NCI-H526 (cell line): Measurements from ENCODE around the gene ARMC9.
"Not testable (repeated sequence)": the region's sequence is repeated elsewhere in the genome, so short reads cannot be mapped to it uniquely, and the experiment has no call there.

Source experiments
- DNase-seq, 2 experiments: peaks; one replicate each; lab custom pipeline; 2025; lab: John Stamatoyannopoulos, UW

Gene ARMC9

DNA sequence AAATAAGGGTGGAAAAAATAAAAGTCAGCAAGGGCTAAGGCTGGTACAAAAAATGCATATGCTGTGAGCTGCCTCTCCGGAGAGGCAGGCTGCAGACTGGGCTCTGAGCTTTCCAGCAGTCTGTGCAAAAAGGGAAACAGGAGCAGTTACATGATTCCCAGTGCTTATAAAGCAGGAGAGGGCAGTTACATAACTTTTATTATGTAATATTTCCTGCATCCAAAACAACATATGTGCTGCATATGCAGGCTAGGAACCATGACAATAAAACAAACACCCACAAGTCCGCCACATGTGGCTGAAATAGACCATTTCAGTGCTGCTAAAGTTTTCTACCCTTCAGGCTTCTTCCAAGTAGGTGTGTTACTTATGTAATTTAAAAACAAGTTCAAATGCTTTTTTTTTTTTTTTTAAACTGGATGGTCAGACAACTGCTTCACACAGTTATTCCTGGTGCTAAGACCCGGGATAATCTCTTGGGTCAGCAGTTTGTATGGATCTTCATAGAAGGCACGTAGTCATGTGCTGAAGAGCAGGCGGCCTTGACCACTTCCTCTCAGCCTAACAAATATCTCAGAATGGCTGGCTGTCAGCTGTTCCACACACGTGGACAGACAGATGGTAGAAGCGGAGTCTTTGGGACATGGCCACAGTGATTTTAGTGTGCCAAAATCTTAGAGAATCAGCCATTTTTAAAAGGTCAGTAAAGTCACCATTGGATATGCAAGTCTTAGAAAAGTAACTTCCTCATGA lies 43.5 kb downstream of the ARMC9 start:
- no peak for DNase-seq

DNA sequence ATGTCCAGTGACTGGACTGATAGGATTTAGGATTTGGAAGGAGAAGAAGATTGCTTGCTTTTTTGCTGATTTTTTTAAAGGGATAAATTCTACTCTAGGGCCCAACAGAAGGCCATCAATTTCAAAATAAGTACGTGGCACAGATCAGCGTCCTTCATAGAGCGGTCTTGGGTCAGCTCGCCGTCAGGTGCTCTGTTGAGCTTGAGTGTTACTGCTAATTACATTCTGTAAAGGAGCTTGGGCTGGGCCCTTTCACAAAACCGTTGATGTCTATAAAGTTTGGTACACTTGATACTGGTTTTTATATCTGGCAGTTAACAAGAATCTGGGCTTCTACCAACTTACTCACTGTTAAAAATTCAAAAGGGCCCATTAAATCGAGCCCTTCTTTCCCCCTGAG lies 45.4 kb downstream of the ARMC9 start:
- no peak for DNase-seq

DNA sequence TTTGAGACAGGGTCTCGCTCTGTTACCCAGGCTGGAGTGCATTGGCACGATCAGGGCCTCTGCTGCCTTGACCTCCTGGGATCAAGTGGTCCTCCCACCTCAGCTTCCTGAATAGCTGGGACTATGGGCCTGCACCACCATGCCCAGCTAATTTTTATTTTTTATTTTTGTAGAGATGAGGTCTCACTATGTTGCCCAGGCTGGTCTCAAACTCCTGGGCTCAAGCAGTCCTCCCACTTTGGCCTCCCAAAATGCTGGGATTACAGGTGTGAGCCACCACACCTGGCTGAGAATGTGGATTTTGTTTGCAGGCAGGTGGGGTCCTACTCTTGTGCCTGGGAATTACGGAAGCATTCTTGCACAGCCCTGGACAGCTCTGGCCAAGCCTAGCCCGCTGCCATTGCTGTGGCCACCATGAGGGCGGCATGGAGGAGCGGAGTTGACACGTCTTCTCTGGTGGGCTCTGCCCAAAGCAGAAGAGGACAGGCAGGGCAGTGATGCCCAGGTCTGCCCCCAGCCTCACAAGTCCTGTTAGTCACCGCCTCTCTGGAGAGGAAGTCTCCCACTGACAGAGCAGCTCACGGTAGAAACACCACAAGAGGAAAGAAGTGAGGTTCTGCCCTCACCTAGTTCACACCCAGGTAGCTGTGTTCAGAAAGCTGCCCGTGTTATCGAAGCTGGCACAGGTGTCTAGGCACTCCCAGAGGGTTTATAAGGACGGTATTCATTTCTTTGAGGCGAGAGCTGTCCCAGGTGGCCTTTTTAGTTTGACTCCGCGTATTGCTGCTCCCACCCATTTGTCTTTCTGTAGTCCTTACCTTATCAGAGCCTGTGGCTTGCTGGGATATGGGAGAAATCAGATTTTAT lies 46.2 kb downstream of the ARMC9 start:
- no peak for DNase-seq

DNA sequence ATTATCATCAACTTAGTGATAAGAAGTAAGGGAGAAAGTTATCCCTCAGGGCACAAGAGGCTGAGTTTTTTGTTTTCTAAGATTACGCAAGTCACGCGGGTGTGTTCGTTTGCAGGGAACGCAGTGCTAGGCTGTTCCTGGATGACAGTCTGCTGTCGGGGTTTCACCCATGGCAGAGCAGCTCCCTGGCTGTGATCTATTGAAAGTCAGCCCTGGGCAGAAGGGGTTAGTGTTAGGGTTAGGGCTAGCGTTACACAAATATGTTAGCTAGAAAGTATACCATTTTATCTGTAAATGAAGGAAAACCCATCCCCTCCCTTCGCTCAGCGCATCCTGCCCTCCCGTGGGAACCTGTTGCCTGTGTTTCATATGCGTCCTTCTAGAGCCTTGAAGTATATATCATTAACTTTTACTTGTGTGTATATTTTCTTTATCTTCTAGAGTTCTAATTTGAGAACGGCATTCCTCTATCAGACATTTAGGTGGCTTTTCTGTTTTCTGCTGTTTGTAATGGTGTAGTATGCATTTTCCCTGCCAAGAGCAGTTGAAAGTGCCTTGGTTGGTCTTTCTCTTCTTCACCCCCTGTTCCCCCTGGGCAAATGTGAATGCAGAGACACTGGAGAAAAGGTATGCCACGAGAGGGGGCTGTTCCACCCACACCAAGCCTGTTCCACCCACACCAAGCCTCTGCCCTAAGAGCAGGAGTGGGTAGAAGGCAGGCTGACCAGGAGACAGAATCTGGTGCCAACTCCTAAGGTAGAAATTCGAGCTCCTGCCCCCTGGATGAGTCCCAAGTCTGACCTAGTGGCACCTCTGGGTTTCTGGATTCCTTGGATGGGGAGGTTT lies 47.0 kb downstream of the ARMC9 start:
- DNase-seq: no peak

DNA sequence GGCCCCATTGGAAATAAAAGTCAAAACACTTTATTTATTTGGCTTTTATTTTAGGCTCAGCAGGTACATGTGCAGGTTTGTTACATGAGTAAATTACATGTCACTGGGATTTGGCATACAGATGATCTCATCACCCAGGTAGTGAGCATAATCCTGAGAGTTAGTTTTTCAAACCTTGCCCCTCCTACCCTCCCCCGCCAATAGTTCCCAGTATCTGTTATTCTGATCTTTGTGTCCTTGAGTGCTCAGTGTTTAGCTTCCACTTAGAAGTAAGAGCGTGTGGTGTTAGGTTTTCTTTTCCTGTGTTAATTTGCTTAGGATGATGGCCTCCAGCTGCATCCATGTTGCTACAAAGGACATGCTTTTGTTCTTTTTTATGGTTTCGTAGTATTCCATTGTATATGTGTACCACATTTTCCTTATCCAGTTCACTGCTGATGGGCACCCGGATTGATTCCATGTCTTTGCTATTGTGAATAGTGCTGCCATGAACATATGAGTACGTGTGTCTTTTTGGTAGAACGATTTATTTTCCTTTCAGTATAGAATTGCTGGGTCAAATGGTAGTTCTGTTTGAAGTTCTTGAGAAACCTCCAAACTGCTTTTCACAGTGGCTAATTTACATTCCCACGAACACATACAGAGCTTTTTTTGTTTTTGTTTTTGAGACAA lies 47.9 kb downstream of the ARMC9 start:
- no peak for DNase-seq

DNA sequence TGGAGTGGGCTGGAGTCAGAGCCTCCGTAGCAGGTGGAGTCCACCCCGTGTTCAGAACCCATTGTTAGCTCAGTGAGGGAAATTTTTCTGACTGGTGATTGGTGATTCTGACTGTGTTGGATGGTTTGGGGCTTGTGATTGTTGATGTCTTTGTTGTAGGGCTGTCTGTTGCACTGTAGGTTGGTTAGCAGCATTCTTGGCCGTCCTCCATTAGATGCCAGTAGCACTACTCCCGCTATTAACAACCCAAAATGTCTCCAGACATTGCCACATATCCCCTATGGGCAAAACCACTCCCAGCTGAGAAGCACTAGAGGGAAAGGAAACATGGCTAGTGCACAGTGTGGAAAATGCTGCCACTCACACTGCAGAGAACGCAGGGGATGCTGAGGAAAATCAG lies 51.7 kb downstream of the ARMC9 start:
- no peak for DNase-seq

DNA sequence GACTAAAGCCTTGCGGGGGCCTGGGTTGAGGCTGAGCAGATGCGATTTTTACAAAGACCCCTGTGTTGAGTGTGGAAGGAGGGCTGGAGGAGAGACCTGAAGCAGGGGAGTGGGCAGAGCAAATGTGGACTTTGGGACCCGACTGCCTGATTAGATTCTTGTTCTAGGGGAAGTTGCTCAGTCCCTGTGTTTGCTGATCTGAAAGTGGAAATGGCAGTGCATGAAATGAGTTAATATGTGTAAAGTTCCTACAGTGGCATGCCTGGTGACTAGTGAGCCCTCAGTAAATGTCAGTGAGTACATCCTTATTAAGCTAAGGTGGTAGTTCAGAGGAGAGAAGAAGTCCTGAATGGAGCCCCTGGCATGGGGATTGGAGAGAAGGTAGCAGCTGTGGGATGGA lies 52.3 kb downstream of the ARMC9 start:
- no peak for DNase-seq

DNA sequence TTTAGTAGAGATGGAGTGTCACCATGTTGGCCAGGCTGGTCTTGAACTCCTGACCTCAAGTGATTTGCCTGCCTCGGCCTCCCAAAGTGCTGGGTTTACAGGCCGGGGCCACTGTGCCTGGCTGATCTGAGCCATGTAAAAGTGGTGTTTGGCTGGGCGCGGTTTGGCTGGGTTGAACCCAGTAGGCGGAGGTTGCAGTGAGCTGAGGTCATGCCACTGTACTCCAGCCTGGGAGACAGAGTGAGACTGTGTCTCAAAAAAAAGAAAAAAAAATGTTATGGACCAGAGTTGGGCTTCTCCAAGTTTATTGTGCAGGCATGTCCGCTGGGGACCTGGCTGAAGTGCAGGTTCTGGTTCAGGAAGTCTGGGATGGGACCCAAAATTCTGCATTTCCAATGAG lies 54.9 kb downstream of the ARMC9 start:
- DNase-seq: not testable (repeated sequence)

DNA sequence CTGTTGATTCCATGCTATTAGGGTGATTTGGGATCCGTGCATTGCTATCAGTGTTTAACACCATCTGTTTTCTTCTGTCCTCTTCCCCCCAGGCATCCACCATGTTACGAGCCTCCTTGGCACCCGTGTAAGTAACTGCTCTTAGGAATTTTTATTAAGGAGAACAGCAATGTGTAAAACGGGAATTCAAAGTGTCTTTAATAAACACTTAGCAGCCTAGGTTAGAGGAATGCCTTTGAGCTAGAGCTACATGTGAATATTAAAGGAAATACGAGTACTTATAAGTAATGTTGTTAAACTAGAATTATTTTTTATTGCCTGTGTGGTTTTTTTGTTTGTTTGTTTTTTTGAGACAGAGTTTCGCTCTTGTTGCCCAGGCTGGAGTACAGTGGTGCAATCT lies 58.1 kb downstream of the ARMC9 start:
- DNase-seq: no peak

DNA sequence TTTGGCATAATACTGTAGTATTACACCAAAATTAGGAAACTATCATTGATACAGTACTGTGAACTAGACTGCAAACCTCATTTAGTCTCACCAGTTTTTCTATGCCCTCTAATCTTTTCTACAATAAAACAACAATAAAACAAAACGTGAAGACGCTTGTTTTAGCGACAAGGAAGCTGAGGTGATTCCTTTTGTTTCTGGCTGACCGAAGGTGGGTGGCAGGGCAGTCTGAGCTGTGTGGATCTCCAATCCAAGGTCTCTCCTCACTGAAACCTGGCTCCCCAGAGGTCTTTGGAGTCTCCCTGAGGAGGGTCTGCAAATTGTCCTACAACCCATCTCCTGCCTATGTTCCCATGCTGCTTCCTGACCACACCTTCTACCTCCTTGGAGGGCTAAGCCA lies 59.3 kb downstream of the ARMC9 start:
- DNase-seq: no peak

DNA sequence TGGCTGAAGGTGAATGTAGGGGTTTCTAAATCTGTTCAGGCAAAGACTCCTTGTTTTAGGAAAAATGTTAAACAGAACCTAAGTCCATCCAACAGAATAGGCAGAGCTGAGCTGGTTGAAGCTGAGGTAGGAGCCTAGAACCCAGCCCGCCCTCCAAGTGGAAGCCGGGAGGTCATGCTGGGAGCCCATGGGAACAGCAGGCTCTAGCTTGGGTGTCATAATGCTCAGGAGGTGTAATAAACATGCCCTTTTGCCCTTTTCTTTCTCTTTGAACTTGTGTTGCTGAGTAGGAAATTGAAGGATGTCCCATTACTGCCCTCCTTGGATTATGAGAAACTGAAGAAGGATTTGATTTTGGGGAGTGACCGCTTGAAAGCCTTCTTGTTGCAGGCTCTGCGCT lies 60.3 kb downstream of the ARMC9 start:
- no peak for DNase-seq

DNA sequence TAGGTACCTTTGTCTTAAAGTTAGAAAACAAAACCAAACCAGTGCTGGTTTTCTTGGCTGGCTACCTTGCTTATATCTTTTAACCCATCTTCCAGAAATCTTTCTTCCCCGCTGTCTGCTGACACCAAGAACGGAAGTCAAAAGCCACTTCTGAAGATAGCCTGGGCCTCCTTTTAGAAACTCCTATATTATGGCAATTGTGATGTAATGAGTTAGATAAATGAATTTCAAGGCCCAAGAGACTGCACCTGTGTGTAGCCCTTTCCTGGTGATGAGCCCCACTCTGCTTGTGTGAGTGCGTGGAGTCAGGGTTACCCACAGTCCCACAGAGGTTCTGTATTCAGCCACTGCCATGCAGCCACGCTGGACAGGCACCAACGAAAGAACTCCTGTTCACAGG lies 60.7 kb downstream of the ARMC9 start:
- no peak for DNase-seq

DNA sequence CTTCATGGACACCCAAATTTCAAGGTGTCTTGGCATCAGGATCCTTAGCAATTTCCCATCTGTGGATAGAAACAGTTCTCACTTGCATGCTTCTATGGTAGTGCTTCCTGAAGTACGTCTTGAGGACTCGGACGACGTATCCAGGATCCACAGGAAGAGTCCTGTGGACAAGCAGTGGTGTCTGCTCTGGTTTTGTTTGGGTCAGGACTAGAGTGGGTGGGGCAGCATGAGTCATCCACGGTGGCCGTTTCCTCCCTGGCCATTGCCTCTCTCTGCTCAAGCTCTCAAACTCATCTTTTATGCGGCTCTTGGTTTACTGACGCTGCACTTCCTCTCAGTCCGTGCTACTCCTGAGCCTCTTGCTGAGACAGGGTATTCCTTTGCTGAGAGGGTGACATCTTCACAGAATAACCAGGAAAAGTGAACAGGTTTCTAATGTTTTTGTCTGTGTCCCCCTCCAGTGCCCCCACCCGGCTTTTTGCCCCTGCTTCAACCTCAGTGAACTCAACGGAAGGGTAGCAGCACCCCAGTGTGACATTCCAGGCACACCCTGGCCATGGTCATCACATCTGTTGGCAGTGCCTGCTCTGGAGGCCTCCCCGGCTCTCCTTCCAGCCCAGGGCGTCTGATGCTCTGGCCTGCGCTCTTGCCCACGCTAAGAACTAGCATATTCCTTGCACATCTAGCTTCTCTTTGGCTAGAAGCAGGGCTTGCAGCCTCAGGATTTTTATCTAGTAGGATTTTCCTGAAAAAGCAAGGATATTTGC lies 62.2 kb downstream of the ARMC9 start:
- DNase-seq: no peak

DNA sequence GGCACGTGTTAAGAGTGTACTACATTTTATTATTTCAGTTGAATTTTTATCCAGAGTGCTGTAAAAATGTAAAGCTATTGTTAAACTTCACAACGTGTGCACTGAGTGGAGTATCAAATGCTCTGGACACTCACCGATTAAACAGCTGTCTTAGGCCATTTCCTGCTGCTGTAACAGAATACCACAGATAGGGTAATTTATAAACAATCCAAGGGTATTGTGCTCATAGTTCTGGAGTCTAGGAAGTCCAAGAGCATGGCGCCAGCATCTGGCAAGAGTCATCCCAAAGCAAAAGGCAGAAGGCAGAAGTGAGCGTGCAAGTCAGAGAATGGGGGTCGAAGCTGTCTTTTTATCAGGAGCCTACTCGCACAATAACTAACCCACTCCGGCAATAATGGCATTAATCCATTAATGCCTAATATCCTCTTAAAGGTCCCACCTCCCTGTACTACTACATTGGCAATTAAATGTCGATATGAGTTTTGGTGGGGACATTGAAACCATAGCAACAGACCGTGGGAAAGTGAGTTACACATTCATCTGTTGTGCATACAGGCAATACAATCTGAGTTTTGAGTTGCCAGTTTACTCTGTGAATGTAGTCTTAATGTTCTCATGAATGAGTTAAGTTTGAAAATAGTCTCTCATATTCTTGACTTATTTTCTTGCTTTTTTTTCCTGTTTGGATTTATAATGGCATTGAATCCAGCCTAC lies 64.8 kb downstream of the ARMC9 start:
- DNase-seq: no peak

DNA sequence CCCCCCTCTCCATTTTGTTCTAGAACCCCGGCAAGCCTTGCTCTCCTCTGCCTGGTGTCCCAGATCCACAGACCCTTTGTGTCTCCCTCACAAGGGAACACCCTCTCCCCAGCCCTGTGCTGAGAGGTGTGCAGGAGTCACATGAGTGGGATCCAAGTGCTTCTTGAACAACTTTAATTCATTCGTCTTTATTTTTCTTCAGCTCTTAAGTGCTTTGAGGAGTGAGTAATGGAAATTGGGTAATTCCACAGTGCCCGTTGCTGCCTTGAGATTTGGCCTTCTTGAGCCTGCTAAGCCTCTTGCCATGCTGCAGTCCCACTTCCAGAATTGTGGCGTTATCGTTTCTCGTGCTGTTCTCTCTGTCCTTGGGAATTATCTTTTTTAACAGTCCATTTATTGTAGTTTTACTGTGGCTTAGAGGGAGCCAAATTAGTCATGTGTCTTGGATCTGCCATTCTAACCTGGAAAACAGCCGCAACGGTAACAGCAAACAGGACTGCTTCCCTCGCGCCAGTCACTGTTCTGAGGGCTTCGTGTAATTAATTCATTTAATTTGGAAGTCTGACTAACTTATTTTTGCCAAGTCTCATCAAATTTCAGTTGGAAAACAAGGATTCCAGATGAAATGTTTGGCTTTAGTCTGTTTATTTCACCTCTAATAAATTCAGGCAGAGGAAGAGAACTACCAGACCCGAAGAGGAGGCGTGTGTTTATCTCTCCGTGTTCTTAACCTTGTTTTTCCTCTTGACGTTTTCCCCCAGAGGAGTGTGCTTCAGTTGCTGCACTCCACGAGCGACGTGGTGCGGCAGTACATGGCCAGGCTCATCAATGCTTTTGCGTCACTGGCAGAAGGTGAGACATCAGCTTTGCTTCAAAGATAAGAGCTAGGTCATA lies 72.0 kb downstream of the ARMC9 start:
- DNase-seq: no peak

DNA sequence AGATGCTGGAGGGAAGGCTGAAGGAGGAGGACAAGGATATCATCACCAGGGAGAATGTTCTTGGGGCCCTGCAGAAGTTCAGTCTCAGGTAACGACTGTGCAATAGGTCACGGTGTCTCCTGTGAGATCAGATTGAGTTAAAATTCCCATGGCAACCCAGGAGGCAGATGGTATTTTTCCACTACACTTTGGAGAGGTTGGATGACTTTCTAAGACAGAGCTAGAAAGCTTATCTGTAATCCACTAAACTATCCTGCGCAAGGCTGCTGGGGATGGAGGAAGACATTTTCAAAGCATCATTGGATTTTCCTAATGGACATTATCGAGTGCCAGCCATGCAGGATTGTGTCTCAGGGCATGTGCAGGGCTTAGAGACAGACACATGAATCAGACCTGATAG lies 74.6 kb downstream of the ARMC9 start:
- DNase-seq: no peak

DNA sequence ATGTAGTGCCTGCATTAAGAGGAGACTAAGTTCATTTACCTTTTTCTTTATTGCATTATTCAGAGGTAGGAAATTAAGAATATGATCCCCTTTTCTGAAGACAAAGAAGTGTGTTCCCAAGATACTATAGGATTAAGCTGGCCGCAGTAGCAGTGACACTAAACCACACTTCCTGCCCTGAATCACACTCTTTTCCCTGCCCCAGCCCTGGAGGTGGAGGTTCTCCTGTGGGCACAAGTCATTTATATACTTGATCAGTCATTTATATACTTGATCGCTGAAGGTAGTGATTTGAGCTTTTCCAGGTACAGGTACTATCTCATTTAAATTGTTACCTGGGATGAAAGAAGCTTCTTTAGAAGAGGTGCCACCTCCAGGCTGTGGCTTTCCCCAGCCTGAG lies 78.6 kb downstream of the ARMC9 start:
- no peak for DNase-seq

DNA sequence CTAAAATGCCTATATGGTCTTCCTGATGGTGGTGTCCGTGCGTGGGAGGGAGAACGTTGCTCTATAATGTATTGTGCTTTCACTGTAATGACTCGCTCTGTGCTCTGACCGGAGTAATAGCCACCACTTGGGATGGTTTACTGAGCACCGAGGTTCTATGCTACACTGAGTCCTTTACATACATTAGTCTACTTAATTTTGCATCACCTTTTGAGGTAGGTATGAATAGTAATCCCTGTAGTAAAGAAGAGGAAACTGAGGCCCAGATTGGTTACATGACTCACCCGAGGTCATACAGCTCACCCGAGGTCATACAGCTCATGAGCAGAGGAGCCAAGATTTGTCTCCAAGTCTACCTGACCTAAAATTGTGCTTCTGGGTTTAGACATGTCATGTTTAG lies 79.5 kb downstream of the ARMC9 start:
- no peak for DNase-seq

DNA sequence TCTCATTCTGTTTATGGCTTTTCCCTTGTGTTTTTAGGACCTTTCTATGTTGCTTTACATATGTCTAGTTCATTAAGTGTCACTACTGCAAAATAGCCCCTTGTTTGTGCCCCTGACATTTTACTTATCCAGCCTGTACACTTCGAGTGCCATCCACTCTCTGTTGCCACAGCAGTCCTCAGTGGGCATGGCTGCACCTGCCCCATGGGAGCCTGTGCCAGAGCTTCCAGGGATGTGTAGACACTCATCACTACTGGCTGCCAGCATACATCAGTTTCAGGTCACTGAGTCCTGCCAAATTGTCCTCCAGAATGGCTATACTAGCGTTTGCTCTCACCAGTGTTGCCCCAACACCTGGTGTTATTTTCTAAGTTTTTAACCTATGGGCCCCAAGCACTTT lies 80.4 kb downstream of the ARMC9 start:
- no peak for DNase-seq

DNA sequence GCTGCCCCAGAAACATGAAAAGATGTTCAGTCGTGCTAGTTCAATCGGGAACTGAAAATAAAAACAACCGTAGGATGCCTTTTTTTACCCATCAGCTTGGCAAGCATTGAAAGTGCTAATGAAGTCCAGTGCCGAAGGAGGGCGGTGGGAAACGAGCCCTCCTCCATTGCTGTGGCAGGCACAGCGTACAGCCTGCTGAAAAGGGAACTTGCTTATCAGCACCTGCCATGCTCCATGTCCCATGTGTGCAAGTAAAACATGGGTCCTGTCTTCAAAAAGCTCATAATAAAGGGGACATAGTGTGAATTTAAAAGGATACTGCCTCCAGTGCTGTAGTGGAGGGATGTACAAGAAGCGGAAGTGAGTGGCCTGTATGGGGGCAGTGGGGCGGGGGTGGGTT lies 82.4 kb downstream of the ARMC9 start:
- no peak for DNase-seq
